Measurements from ENCODE around the gene EFTUD2. TPM values are rescaled to one million over a fixed set of nuclear protein-coding genes. Genes with fewer than 3 reads are reported as not detected.
A peak's percentile ranks its signal among the peaks of the same experiment; 100 is the strongest.

EFTUD2 gene
- total RNA-seq, 4 donors from 2014 or later, result 37.4 to 136 (median 65.4) TPM

DNA sequence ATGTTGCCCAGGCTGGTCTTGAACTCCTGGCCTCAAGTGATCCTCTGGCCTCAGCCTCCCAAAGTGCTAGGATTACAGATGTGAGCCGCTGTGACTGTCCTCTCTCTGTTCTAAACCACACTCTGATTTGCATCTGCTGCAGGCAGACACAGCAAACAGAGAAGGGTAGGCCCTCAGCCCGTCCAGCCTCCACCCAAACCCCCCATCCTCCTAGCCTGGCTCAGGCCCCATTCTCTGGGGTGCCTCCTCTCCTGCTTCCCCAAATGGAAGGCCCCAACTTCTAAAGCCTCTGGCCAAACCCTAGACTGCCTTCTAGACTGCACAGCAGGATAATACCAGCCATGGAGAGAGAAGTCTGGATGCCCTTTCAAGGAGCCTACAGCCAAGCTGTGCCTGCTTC lies 20.2 kb upstream of the EFTUD2 start:
- intact Hi-C loops (cut with DNase I; ENCODE audit: low total_unique reads) (no loop called here), in situ Hi-C loops (cut with MboI; ENCODE audit: low pct_ligation_motif_present in 1 of 4, low pct_unique_long_range_greater_than_20kb in 1 of 4, low sequenced_read_pairs in 3 of 4) (loop anchor here in 2 of 4 donors (10.0 kb wide), 2 partner anchors 175 to 185 kb away; no protein-coding TSS in a partner anchor)
- Histone ChIP-seq H3K36me3 (no peaks in the 10 kb centered on the region), H3K9me3 (no peaks in the 10 kb centered on the region), H3K4me3 (no peak overlapping the region), H3K4me1 (peaks cover 0 to 8% (median 2%) of the 10 kb centered on the region in 4 donors), H3K27ac (no peak overlapping the region), H3K27me3 (peaks cover 13% of the 10 kb centered on the region)
- 82% methylated on average over 2 of the region's 2 CpGs; no CpG with 5 or more reads in 1 of the 2 donors for WGBS, 2 donors (ENCODE audit: low coverage in 1 of 2)
- no peak for DNase-seq
- TF ChIP-seq POLR2AphosphoS5 (IDR thresholded peaks at IDR 0.05) (no peak), EP300 (IDR thresholded peaks at IDR 0.05; ENCODE audit: low read depth) (no peak), POLR2A (IDR thresholded peaks at IDR 0.05) (no peak)
- TF ChIP-seq, protein P1, sequence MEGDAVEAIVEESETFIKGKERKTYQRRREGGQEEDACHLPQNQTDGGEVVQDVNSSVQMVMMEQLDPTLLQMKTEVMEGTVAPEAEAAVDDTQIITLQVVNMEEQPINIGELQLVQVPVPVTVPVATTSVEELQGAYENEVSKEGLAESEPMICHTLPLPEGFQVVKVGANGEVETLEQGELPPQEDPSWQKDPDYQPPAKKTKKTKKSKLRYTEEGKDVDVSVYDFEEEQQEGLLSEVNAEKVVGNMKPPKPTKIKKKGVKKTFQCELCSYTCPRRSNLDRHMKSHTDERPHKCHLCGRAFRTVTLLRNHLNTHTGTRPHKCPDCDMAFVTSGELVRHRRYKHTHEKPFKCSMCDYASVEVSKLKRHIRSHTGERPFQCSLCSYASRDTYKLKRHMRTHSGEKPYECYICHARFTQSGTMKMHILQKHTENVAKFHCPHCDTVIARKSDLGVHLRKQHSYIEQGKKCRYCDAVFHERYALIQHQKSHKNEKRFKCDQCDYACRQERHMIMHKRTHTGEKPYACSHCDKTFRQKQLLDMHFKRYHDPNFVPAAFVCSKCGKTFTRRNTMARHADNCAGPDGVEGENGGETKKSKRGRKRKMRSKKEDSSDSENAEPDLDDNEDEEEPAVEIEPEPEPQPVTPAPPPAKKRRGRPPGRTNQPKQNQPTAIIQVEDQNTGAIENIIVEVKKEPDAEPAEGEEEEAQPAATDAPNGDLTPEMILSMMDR (IDR thresholded peaks at IDR 0.05), result no peak

DNA sequence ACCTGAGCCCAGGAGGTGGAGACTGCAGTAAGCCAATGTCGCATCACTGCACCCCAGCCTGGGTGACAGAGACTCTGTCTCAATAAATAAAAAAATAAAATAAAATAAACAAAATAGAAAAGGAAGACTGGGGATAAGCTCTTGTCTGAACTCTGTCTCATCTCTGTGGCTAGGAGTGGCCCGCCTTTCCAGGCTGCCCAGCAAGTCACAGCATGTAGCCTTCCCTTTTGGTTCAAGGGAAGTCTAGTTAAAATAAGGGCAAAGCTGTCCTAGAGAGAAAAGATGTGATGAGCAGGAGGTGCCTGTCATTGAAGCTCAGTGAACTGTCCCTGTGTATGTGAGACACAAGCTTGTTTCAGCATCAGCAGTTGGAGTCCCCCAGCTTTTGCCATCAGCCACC lies 18.8 kb upstream of the EFTUD2 start:
- Histone ChIP-seq H3K4me3 (no peak overlapping the region), H3K27me3 (peaks cover 16% of the 10 kb centered on the region), H3K4me1 (peaks cover 0 to 8% (median 2%) of the 10 kb centered on the region in 4 donors), H3K27ac (no peak overlapping the region), H3K9me3 (no peaks in the 10 kb centered on the region), H3K36me3 (no peaks in the 10 kb centered on the region)
- in situ Hi-C loops (cut with MboI; ENCODE audit: low pct_ligation_motif_present in 1 of 4, low pct_unique_long_range_greater_than_20kb in 1 of 4, low sequenced_read_pairs in 3 of 4), result loop anchor here in 2 of 4 donors (10.0 kb wide), 2 partner anchors 177 to 187 kb away; no protein-coding TSS in a partner anchor
- intact Hi-C loops (cut with DNase I; ENCODE audit: low total_unique reads), result no loop called here
- WGBS, 2 donors (ENCODE audit: low coverage in 1 of 2), result 95 to 96% methylated on average over 2 of the region's 2 CpGs
- TF ChIP-seq POLR2AphosphoS5 (IDR thresholded peaks at IDR 0.05) (no peak), EP300 (IDR thresholded peaks at IDR 0.05; ENCODE audit: low read depth) (no peak), POLR2A (IDR thresholded peaks at IDR 0.05) (no peak)
- TF ChIP-seq, protein P1 (IDR thresholded peaks at IDR 0.05), result no peak
- DNase-seq, result no peak

DNA sequence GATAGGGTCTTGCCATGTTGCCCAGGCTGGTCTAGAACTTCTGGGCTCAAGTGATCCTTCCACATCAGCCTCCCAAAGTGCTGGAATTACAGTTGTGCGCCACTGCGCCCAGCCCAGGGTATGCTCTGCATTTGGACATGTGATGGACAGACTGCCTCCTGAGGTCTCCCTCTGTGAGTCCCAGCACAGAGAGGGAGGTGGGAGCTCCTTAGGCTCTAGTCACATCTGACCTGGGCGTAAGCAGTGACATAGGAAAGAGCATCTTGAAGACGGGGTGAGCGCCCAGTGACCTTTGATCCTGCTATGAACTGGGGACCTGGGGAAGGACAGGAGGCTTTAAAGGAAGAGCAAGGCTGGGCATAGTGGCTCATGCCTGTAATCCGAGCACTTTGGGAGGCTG lies 18.2 kb upstream of the EFTUD2 start:
- WGBS, 2 donors (ENCODE audit: low coverage in 1 of 2), result 85 to 100% methylated on average over 1 to 6 of the region's 6 CpGs
- H3K27me3 ChIP-seq, result peaks cover 22% of the 10 kb centered on the region
- H3K4me1 ChIP-seq, result peaks cover 0 to 8% (median 2%) of the 10 kb centered on the region in 4 donors
- no peaks in the 10 kb centered on the region for H3K9me3 ChIP-seq
- DNase-seq, result no peak
- no peak overlapping the region for H3K27ac ChIP-seq
- H3K4me3 ChIP-seq, result no peak overlapping the region
- in situ Hi-C loops (cut with MboI; ENCODE audit: low pct_ligation_motif_present in 1 of 4, low pct_unique_long_range_greater_than_20kb in 1 of 4, low sequenced_read_pairs in 3 of 4), result loop anchor here in 2 of 4 donors (10.0 kb wide), 2 partner anchors 177 to 187 kb away; no protein-coding TSS in a partner anchor
- intact Hi-C loops (cut with DNase I; ENCODE audit: low total_unique reads), result no loop called here
- H3K36me3 ChIP-seq, result no peaks in the 10 kb centered on the region
- TF ChIP-seq, protein P1 (IDR thresholded peaks at IDR 0.05), result no peak
- TF ChIP-seq POLR2AphosphoS5 (IDR thresholded peaks at IDR 0.05) (no peak), EP300 (IDR thresholded peaks at IDR 0.05; ENCODE audit: low read depth) (no peak), POLR2A (IDR thresholded peaks at IDR 0.05) (no peak)

DNA sequence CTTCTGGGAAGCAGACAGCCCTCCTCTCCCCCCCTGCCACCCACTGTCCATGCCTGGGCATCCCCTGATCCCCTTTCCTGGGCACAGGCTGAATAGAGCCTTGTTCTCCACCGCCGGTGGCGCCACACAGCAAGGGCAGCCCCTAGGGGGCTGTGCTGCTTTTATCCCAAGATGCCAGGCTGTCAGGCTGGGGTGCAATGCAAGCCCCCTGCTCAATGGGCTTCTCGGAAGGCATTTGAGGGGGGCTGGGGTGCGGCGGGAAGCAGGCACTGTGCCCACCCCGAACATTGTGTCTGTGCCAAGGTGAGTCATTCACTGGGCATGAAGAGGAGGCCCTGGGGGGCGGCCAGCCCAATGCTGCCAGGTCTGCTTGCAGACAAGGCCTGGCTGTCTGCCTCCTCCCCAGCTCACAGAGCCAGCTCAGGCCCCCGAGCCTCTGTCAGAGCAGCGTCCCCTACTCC lies 17.6 kb upstream of the EFTUD2 start:
- H3K4me3 ChIP-seq, result no peak overlapping the region
- no peaks in the 10 kb centered on the region for H3K9me3 ChIP-seq
- H3K4me1 ChIP-seq, result peaks cover 0 to 8% (median 2%) of the 10 kb centered on the region in 4 donors
- peak; percentile 28 for DNase-seq
- H3K27me3 ChIP-seq, result peaks cover 28% of the 10 kb centered on the region
- intact Hi-C loops (cut with DNase I; ENCODE audit: low total_unique reads), result no loop called here
- in situ Hi-C loops (cut with MboI; ENCODE audit: low pct_ligation_motif_present in 1 of 4, low pct_unique_long_range_greater_than_20kb in 1 of 4, low sequenced_read_pairs in 3 of 4), result loop anchor here in 2 of 4 donors (10.0 kb wide), 2 partner anchors 178 to 188 kb away; no protein-coding TSS in a partner anchor
- no peaks in the 10 kb centered on the region for H3K36me3 ChIP-seq
- H3K27ac ChIP-seq, result peak overlapping the region; percentile 12 to 41 (median 26)
- TF ChIP-seq EP300 (IDR thresholded peaks at IDR 0.05; ENCODE audit: low read depth) (no peak), POLR2AphosphoS5 (IDR thresholded peaks at IDR 0.05) (no peak), POLR2A (IDR thresholded peaks at IDR 0.05) (no peak)
- TF ChIP-seq, protein P1 (IDR thresholded peaks at IDR 0.05), result no peak
- WGBS, 2 donors (ENCODE audit: low coverage in 1 of 2), result 64% methylated on average over 10 of the region's 10 CpGs; no CpG with 5 or more reads in 1 of the 2 donors
